CD4-positive, alpha-beta T cell treated with Interleukin-1 beta for 1 hour (primary cell): ENCODE results near the gene LEMD1.

ENCODE experiments used
- DNase-seq, 2 donors: peaks; one replicate each; pipeline ENCODE4 v3.0.0-alpha.2; 2020 to 2022

Gene LEMD1

DNA sequence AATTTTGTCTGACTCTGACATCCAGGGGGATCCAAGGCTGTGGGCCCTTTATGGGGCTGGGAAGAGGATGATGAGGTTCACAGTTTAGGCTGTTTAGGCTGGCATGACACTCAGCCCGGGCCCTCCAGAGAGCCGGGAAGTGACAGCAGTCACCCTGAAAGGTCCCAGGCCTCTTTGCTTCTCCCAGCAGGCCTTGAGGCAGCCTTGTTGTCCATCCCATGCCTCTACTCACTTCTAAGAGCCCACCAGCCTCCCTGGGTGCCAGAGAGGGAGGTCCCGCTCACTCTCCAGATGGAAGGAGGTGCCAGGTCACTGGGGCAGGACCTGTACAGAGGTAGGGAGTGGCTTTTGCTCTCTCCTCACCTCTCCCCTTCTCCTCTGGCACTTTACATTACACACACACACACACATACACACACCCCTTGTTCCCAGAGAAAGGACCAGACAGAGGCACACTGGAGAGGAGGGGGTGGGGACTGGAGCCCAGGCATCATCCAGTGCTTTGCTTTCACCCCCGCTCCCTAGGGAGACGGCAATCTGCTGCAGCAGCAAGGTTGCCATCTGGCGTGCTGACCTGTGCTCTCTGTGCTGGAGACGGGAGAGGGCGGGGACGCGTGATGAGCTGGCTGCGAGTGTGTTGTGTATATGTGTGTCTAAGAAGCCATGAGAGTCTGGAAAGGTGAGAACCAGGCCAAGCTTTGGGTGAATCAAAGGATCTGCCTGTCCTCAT, 69.7 kb downstream of the LEMD1 start:
- DNase-seq, result no peak

GRCh38 chr1:205350691-205351141, 71.1 kb downstream of the LEMD1 start:
- DNase-seq, result no peak

GRCh38 chr1:205350124-205350523, 71.7 kb downstream of the LEMD1 start:
- no peak for DNase-seq

DNA sequence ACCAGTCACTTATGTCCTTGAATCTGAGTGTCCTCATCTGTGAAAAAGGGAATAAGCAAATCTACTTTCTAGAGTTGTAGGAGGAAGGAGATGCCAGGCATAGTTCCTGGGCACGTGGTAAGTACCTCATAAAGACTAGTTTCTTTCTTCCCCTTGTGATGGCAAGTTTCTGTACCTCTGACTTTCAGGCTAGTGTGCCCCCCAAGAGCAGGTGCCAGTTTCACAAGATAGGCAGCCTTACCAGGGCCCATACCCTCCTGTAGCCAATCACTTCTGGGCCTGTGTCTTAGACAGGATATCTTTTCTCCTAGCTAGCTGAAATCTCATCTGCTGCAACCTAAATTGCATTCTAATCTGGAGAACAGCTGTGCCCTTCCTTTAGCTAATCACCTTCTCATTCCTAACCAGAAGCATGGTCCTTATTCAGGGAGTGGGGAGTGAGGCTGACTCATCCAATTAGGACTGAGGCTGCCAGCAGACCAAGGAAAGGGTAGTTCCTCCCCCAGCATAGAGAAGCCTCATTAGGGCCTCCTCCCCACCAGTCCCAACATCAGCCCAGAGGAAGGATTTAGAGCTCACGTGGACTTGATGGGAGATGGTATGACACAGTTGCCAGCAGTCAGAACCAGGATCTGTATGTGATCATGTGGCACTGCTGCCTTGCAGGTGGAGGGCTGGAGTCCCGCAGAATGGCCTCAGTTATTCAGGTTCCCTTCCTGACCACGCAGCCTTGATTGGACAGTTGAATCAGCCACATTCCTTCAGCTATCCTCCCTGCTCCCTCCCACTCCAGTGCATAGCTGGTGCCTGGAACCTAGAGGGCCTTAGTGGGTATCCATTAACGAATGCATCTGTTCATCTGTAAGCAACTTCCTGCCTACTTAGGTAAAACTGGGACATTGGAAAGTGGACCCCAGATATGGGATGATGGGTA, 73.0 kb downstream of the LEMD1 start:
- no peak for DNase-seq

DNA sequence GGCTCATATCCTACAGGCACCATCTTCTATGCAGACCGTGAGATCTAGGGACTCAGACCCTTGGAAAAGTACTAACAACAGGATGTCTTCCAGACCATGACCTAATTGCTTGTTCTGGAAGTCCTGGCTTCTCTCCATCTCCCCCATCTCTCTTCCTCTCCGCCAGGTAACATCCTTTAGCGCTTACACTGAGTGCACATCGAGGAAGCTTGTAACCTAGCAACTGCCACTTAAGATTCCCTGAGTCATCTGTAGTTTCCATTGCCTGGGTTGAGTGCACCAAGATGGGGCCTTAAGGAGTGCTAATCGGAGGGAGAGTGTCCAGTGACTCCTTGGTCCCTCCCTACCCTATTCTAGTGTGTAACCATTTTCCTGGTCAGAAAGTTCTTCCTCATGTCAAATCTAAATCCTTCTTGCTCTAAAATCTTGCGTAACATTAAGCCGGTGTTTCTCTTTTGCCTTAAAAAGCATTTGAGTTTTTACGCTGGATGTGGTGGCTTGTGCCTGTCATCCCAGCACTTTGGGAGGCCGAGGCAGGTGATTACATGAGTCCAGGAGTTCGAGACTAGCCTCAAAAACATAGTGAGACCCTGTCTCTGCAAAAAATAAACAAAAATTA, 74.8 kb downstream of the LEMD1 start:
- no peak for DNase-seq

DNA sequence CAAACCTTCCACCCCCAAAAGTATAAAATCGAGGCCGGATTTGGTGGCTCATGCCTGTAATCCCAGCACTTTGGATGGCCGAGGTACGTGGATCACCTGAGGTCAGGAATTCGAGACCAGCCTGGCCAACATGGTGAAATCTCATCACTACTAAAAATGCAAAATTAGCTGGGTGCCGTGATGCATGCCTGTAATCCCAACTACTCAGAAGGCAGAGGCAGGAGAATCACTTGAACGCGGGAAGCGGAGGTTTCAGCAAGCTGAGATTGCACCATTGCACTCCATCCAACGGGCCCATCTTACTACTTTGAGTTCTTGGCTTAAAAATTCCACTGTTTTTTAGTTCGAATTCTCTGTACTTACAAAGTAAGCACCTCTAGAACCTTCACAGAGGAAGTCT, 76.1 kb downstream of the LEMD1 start:
- DNase-seq, result no peak

- peak; percentile 36 to 44 for DNase-seq
These were observed 77.6 kb downstream of the LEMD1 start for GRCh38 chr1:205344066-205344928.

DNA sequence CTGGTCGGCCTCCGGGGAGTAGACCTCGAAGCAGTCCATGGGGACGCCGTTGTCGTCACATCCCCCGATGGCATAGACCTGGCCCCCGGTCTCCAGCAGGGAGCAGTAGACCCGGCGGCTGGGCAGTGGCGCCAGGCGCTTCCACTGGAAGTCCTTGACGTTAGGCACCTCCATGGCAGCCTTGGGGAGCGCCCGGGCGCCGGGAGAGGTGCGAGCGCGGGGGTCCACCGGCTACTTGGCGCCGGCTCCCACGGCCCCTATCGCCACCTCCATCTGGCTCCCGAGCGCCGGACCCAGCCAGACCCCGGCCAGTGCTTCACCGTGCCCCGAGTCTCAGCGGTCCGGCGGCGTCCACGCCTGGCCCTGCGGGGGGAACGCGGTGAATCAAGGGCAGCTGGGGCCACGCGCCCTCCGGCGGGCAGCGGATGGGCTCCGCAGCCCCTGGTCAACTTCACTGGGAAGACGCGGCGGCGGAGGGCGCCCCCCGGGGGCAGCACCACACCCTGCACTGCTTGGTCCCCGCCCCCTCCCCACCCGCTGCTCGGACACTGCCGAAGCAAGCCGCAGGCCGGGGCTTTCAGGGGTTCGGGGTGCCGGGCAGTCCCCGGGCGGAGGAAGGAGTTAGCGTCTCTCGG, 78.3 kb downstream of the LEMD1 start:
- DNase-seq, result no peak

- DNase-seq, result no peak
These were observed 78.9 kb downstream of the LEMD1 start for GRCh38 chr1:205342986-205343385.

GRCh38 chr1:205340676-205341075, 81.2 kb downstream of the LEMD1 start:
- no peak for DNase-seq

GRCh38 chr1:205339717-205340116, 82.1 kb downstream of the LEMD1 start:
- DNase-seq, result no peak

DNA sequence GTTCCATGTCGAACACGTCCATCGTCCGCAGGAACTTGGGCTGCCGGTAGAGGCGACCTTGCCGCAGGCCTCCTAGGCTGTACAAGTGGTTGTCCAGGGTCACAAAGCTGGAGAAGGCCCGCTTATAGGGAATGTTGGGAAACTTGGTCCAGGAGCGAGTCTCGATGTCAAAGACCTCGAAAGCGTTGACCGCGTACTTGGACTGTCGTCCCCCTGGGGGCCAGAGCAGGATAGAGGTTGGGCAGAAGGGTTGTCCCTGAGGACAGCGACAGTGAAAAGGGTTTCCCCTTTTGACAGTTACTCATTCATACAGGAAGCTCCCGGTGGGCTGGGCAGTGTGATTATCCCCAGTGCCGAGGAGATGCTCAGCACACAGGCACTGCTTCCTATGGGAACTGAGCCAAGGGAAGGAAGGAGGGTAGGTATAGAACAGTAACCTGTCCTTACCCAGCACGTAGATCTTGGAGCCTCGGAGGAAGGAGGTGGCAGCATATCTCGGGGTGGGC, 82.6 kb downstream of the LEMD1 start:
- DNase-seq, result no peak

- DNase-seq, result no peak
These were observed 83.8 kb downstream of the LEMD1 start for GRCh38 chr1:205338011-205338410.

- no peak for DNase-seq
These were observed 84.4 kb downstream of the LEMD1 start for GRCh38 chr1:205337481-205337880.

DNA sequence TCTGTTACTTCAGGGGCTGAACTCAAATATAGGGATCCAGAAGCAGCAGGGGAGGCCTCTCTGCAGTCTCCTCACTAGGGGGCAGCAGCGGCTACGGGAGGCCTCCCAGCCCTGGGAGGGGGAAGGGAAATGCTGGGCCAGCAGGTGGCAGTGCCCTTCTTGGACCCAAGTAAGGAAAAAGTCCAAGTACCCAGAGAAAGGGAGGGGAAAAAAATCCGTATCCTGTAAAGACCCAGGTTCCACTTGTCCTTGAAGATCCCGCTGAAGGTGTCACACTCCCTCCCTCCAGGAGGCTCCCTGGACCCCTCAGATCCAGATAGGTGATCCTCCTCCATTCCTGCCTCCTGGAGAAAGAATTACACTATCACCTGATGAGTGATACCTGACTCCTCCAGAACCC, 86.2 kb downstream of the LEMD1 start:
- DNase-seq, result peak; percentile 78 to 79

DNA sequence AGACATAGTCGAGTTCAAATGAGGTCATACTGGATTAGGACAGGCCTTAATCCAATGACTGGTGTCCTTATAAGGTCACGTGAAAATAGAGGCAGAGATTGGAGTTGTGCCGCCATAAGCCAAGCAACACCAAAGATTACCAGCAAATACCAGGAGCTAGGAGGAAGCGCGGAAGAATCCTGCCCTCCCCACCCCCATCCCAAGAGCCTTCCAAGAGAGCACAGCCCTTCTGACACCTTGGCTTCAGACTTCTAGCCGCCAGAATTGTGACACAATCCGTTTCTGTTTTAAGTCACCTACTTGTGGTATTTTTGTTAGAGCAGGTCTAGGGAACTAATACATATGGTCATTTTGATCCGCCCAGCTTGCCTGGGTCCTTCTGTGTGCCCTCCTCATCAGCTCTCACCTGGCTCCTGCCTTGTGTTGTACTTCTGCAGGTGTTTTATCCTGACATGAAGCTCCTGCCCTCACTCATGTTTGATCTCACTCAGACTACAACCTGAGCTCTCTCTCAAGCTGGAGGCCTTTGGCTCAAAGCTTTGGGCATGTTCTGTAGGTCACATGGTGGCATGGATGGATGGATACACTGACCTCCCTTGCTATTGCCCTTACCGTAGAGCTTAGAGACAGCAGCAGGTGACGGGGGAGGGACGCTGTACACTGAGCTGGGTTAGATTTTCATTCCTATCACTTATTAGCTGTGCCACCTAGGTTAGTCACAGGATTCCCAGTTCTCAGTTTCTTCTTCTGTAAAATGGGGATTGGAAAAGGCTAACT, 89.7 kb downstream of the LEMD1 start:
- DNase-seq, result no peak
